ENCODE results near the gene FGFR2. TPM values are rescaled to one million over a fixed set of nuclear protein-coding genes. Genes with fewer than 3 reads are reported as not detected.

FGFR2 gene
- total and polyA plus RNA-seq, 11 donors: 0.13 to 4.1 (median 0.35) TPM; not detected in 1

DNA sequence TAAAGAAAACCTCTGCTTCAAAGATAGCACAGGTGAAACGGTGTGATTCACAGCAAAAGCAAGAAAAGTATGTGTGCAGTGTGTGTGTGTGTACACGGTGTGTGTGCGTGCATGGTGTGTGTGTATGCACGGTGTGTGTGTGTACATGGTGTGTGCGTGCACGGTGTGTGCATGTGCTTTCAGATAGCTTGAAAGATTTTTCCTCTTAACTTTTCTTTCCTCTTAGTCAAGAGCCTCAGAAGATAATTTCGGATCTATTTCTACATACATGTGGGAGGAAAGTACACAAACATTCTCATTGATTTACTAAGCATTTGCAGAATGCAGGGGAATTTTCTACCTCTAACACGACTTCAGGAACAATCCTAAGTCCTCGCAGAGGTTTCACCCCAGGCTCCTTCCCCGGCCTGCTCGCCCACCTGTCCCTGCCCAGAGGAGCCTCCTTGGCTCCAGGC, 2.9 kb downstream of the FGFR2 start:
- Histone ChIP-seq H3K27ac (peak overlapping the region in 1 of 12 donors; percentile 83), H3K9me3 (no peaks in the 10 kb centered on the region), H3K36me3 (no peaks in the 10 kb centered on the region), H3K4me3 (no peak overlapping the region), H3K27me3 (peaks cover 8 to 50% (median 29%) of the 10 kb centered on the region in 9 donors), H3K4me1 (peaks cover 0 to 19% (median 5%) of the 10 kb centered on the region in 12 donors)
- ATAC-seq: no peak
- TF ChIP-seq, protein P1, sequence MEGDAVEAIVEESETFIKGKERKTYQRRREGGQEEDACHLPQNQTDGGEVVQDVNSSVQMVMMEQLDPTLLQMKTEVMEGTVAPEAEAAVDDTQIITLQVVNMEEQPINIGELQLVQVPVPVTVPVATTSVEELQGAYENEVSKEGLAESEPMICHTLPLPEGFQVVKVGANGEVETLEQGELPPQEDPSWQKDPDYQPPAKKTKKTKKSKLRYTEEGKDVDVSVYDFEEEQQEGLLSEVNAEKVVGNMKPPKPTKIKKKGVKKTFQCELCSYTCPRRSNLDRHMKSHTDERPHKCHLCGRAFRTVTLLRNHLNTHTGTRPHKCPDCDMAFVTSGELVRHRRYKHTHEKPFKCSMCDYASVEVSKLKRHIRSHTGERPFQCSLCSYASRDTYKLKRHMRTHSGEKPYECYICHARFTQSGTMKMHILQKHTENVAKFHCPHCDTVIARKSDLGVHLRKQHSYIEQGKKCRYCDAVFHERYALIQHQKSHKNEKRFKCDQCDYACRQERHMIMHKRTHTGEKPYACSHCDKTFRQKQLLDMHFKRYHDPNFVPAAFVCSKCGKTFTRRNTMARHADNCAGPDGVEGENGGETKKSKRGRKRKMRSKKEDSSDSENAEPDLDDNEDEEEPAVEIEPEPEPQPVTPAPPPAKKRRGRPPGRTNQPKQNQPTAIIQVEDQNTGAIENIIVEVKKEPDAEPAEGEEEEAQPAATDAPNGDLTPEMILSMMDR (IDR thresholded peaks at IDR 0.05): no peak
- no peak for TF ChIP-seq POLR2A (IDR thresholded peaks at IDR 0.05)
- DNase-seq: no peak
- intact Hi-C loops (cut with DNase I): no loop called here
- 79 to 83% (median 82%) methylated on average over 11 of the region's 11 CpGs for WGBS, 4 donors

DNA sequence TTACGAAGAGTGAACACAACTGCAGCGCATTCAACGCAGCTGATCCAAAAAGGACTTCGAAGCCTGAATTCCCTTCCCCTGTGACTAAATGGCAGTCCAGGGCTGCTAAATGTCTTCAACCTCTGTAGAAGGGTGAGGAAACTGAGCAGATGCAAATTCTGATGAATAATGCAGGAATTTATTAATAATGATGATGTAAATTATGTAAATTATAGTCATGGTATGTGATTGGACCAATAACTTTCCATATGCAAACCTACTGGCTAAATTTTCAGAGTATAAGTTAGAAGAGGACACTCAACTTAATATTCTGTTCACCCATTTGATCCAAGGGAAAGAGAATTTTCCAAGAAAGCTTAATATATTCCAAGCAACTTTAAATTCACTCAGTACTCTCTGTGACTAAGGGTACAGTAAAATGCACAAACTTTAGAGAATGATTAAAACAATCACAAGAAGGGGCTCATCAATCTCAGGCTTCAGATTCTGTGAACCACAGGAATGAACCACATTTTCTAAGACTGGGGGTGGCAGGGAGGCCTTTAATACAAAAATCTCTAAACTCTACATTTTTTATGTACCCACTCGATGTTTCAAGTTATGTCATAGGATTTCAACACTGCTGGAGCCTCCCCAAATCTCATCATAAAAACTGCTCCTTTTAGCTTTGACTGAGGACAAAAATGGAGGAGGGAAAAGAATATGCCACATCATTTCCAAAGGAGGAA, 3.5 kb downstream of the FGFR2 start:
- no peak for DNase-seq
- no peaks in the 10 kb centered on the region for H3K36me3 ChIP-seq
- 86 to 95% (median 91%) methylated on average over 5 of the region's 5 CpGs for WGBS, 4 donors
- peak overlapping the region in 1 of 12 donors; percentile 83 for H3K27ac ChIP-seq
- H3K9me3 ChIP-seq: no peaks in the 10 kb centered on the region
- no peak for ATAC-seq
- H3K27me3 ChIP-seq: peaks cover 8 to 45% (median 29%) of the 10 kb centered on the region in 9 donors
- intact Hi-C loops (cut with DNase I): no loop called here
- peaks cover 0 to 19% (median 5%) of the 10 kb centered on the region in 12 donors for H3K4me1 ChIP-seq
- no peak overlapping the region for H3K4me3 ChIP-seq
- TF ChIP-seq POLR2A (IDR thresholded peaks at IDR 0.05): no peak

DNA sequence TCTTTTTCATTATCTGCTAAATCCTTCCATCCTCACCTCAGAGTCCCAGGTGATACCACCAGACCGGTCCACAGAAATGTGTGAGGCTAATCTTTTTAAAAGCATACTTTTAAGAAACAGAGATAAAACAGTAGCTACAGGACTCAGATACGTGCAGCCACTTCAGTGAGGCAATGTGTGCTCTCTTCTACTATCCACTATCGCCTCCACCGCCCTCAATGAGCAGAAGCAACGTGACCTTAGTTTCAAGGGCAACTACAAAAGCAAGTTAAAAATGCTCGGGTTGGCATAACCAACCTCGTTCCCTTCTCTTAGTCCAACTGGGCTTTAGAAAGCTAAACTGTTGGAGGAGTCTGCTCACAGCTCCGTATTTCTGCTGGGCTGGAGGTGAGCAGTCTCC, 4.2 kb downstream of the FGFR2 start:
- Histone ChIP-seq H3K4me3 (no peak overlapping the region), H3K9me3 (no peaks in the 10 kb centered on the region), H3K27me3 (peaks cover 8 to 43% (median 29%) of the 10 kb centered on the region in 9 donors), H3K4me1 (peaks cover 0 to 19% (median 5%) of the 10 kb centered on the region in 12 donors), H3K36me3 (no peaks in the 10 kb centered on the region), H3K27ac (peak overlapping the region in 1 of 12 donors; percentile 83)
- DNase-seq: no peak
- no peak for TF ChIP-seq POLR2A (IDR thresholded peaks at IDR 0.05)
- TF ChIP-seq, protein P1 (IDR thresholded peaks at IDR 0.05): no peak
- 50 to 60% (median 56%) methylated on average over 8 of the region's 8 CpGs for WGBS, 4 donors
- no peak for ATAC-seq
- intact Hi-C loops (cut with DNase I): no loop called here

DNA sequence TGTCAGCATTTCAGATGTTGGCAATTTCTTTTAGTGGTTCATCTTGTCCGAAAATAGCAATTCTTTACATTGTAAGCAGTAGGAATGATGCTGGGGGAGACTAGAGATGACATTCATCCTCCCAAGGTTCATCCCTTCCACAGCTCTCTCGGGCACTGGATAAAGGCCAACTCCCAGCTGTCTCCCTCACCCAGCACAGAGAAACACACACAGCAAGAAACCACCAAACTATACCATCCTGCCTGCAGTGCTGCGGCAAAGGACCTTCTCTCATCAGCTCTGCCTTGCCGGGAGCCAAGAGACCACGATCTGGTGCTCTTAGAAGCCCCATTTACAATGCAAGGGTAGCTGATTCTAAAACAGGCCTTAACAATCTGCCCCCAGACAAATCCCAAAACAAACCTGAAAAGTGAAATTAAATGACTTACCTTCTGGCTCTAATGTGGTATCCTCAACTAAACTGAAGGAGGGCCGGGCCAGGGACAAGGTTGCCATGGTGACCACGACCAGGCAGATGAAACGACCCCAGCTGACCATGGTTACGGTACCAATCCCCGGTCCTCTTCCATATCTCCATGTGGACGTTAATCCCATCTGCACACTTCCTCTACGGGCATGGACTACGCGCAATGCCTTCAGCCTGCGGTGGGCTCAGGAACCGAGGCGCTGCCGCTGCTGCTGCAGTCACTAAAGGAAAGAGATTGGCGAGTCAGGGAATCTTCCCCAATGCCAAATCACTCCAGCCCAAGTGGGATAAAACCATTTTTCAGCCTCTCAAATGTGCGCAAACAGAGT, 4.8 kb downstream of the FGFR2 start:
- H3K27me3 ChIP-seq: peaks cover 8 to 43% (median 29%) of the 10 kb centered on the region in 9 donors
- H3K27ac ChIP-seq: peak overlapping the region in 1 of 12 donors; percentile 83
- intact Hi-C loops (cut with DNase I): no loop called here
- no peaks in the 10 kb centered on the region for H3K36me3 ChIP-seq
- WGBS, 4 donors: 74 to 86% (median 80%) methylated on average over 20 of the region's 20 CpGs
- peaks cover 0 to 15% (median 4%) of the 10 kb centered on the region in 12 donors for H3K4me1 ChIP-seq
- TF ChIP-seq, protein P1 (IDR thresholded peaks at IDR 0.05): no peak
- TF ChIP-seq POLR2A (IDR thresholded peaks at IDR 0.05): no peak
- ATAC-seq (no peak), DNase-seq (no peak)
- H3K4me3 ChIP-seq: no peak overlapping the region
- no peaks in the 10 kb centered on the region for H3K9me3 ChIP-seq

All from heart left ventricle (tissue), 16 donors.